Heart left ventricle (tissue), 16 donors: ENCODE measurements around the gene G3BP1. TPM values are rescaled to one million over a fixed set of nuclear protein-coding genes. Genes with fewer than 3 reads are reported as not detected.

Experiments used
- ATAC-seq, 4 donors: fragments of 200-7000 bp; cut with Tn5 transposase; one replicate each; pipeline ENCODE4 v1.9.1; 2020 to 2022; ENCODE audit warnings: moderate library complexity in 4 of 4, mild to moderate bottlenecking in 3 of 4, moderate number of reproducible peaks in 1 of 4
- DNase-seq, 5 donors: peaks; one replicate each; pipeline ENCODE4 v3.0.0-alpha.2; 2020
- H3K27ac ChIP-seq, 12 donors: fragments of 200-600 bp; sonication (generic) in 4 of 12; one replicate each; pipeline versions ENCODE4 v1.5.0 to v1.8.0; 2016 to 2022; ENCODE audit warnings: mild to moderate bottlenecking in 2 of 12
- H3K27me3 ChIP-seq, 9 donors: fragments of 200-600 bp; sonication (generic) in 2 of 9; one replicate each; pipeline versions ENCODE4 v1.5.1 to v1.8.0; 2016 to 2022; ENCODE audit warnings: mild to moderate bottlenecking in 3 of 9
- H3K36me3 ChIP-seq, 9 donors: fragments of 200-600 bp; sonication (generic) in 2 of 9; one replicate each; pipeline versions ENCODE4 v1.5.0 to v1.8.0; 2018 to 2022; ENCODE audit warnings: mild to moderate bottlenecking in 2 of 9
- H3K4me1 ChIP-seq, 12 donors: fragments of 200-600 bp; sonication (generic) in 4 of 12; one replicate each; pipeline versions ENCODE4 v1.5.0 to v1.8.0; 2016 to 2022; ENCODE audit warnings: mild to moderate bottlenecking in 3 of 12
- H3K4me3 ChIP-seq, 12 donors: fragments of 200-600 bp; sonication (generic) in 4 of 12; one replicate each; pipeline versions ENCODE4 v1.5.0 to v1.8.0; 2017 to 2022; ENCODE audit warnings: mild to moderate bottlenecking in 9 of 12, moderate library complexity in 4 of 12
- H3K9me3 ChIP-seq, 12 donors: fragments of 200-600 bp; sonication (generic) in 4 of 12; one replicate each; pipeline versions ENCODE4 v1.5.0 to v1.8.0; 2016 to 2022; ENCODE audit warnings: mild to moderate bottlenecking in 1 of 12
- CTCF ChIP-seq, 12 donors: fragments of 200-600 bp; sonication (generic) in 4 of 12; IDR thresholded peaks; one replicate each; pipeline versions ENCODE4 v1.5.0 to v1.8.0; 2018 to 2022; ENCODE audit warnings: antibody characterized with exemption in 12 of 12, mild to moderate bottlenecking in 5 of 12
- POLR2A ChIP-seq, 2 donors: fragments of 450-650 bp; IDR thresholded peaks; one replicate each; pipeline ENCODE4 v1.6.1; 2017; ENCODE audit warnings: antibody characterized with exemption in 2 of 2, mild to moderate bottlenecking in 2 of 2, moderate library complexity in 2 of 2
- WGBS, 4 donors: extraction: QIAGEN DNeasy Blood & Tissue Kit in 2 of 4; methylation state at CpG; one replicate each; pipeline versions ENCODE4 v1.1.5 to v1.1.7; 2013 to 2018; 5-methylcytosine and 5-hydroxymethylcytosine counted together
- intact Hi-C, 10 donors: fragments of 100-400 bp; cut with DNase I; formaldehyde crosslinking; loops; one replicate each; pipeline versions ENCODE4 v1.11.1 to v1.14.2; 2022
- polyA plus RNA-seq, 2 donors: library from polyadenylated mRNA; stranded (reverse); fragments of 200-250 nt; gene quantifications; one replicate each; pipeline ENCODE4 v1.2.3, GENCODE V29; 2013
- total RNA-seq, 9 donors: library from RNA; depleted of rRNA in 2 of 9; stranded (reverse); fragments of >200 nt in 2 of 9; fragmentation: NEBNext Ultra II Directional in 3 of 9; extraction: Animal tissue kit (Norgen Biotek cat#: 25700) in 3 of 9; gene quantifications; one replicate each; pipeline versions ENCODE4 v1.1.0 to v1.2.4, GENCODE V29; 2016 to 2023
- donor health status: ischemic (EF 13 %, LVEDD 7.1; RV severe dilation, severe dysfunction).
- donor health status: healthy with polysubstance abuse.
- donor health status: DM: no; HTN: yes; CAD: no.
- donor health status: DM: no; HTN: no; CAD: no.
- donor health status: ischemic (EF 25% LVEDD 6.9; RV normal size, moderate dysfunction).
- donor health status: ischemic (EF 25% LVEDD 5.7; RV mildly dilated, moderate dysfunction).
- donor health status: healthy.
- donor health status: DM: yes; HTN: yes; CAD: no.
- donor health status: ischemic (EF 35%, LVEDD 5.7; RV mildly dilated, moderate dysfunction).
- donor health status: nonischemic (EF 11% LVEDD 7.7; RV severe dilation, severe dysfunction).
- donor health status: DM: yes; HTN: yes; CAD: no.
- donor health status: PGD.
- donor health status: ischemic (EF 29% LVEDD 5.4; RV normal size, mild dysfunction).
- donor health status: nonischemic (EF 23%, LVEDD 6.1; RV moderate dilation, normal function).

The G3BP1 gene
- total and polyA plus RNA-seq, 11 donors, result 12.7 to 133 (median 96.4) TPM

GRCh38 chr5:151793358-151793757 is 21.6 kb downstream of the G3BP1 start:
- 94 to 97% (median 95%) methylated on average over 3 of the region's 3 CpGs for WGBS, 4 donors
- peaks cover 0 to 99% (median 97%) of the 10 kb centered on the region in 9 donors for H3K36me3 ChIP-seq
- no peak overlapping the region for H3K27ac ChIP-seq
- intact Hi-C loops, result no loop called here
- no peaks in the 10 kb centered on the region for H3K9me3 ChIP-seq
- ATAC-seq, result no peak
- no peaks in the 10 kb centered on the region for H3K27me3 ChIP-seq
- H3K4me1 ChIP-seq, result peaks cover 0 to 6% (median 0%) of the 10 kb centered on the region in 12 donors
- no peak overlapping the region for H3K4me3 ChIP-seq
- DNase-seq, result no peak
- TF ChIP-seq POLR2A (IDR thresholded peaks at IDR 0.05) (no peak), CTCF (IDR thresholded peaks at IDR 0.05) (no peak)

- no peak for DNase-seq
- WGBS, 4 donors, result 84 to 97% (median 95%) methylated on average over 1 of the region's 1 CpG
- no peaks in the 10 kb centered on the region for H3K9me3 ChIP-seq
- no peak for ATAC-seq
- H3K27me3 ChIP-seq, result no peaks in the 10 kb centered on the region
- H3K27ac ChIP-seq, result no peak overlapping the region
- peaks cover 0 to 15% (median 0%) of the 10 kb centered on the region in 12 donors for H3K4me1 ChIP-seq
- intact Hi-C loops, result no loop called here
- peaks cover 0 to 100% (median 98%) of the 10 kb centered on the region in 9 donors for H3K36me3 ChIP-seq
- TF ChIP-seq CTCF (IDR thresholded peaks at IDR 0.05), result no peak
- TF ChIP-seq POLR2A (IDR thresholded peaks at IDR 0.05), result no peak
- no peak overlapping the region for H3K4me3 ChIP-seq
Measured at GRCh38 chr5:151795426-151795825, 23.7 kb downstream of the G3BP1 start.

GRCh38 chr5:151798674-151799073 is 26.9 kb downstream of the G3BP1 start:
- H3K36me3 ChIP-seq, result peaks cover 0 to 100% (median 98%) of the 10 kb centered on the region in 9 donors
- H3K27me3 ChIP-seq, result no peaks in the 10 kb centered on the region
- DNase-seq (no peak), ATAC-seq (no peak)
- H3K27ac ChIP-seq, result no peak overlapping the region
- H3K9me3 ChIP-seq, result no peaks in the 10 kb centered on the region
- no peak overlapping the region for H3K4me3 ChIP-seq
- intact Hi-C loops, result no loop called here
- H3K4me1 ChIP-seq, result peaks cover 0 to 26% (median 0%) of the 10 kb centered on the region in 12 donors
- TF ChIP-seq POLR2A (IDR thresholded peaks at IDR 0.05) (no peak), CTCF (IDR thresholded peaks at IDR 0.05) (no peak)
- 94 to 99% (median 94%) methylated on average over 3 of the region's 3 CpGs for WGBS, 4 donors

- TF ChIP-seq CTCF (IDR thresholded peaks at IDR 0.05) (no peak), POLR2A (IDR thresholded peaks at IDR 0.05) (no peak)
- Histone ChIP-seq H3K27me3 (no peaks in the 10 kb centered on the region), H3K9me3 (no peaks in the 10 kb centered on the region), H3K36me3 (peaks cover 0 to 100% (median 98%) of the 10 kb centered on the region in 9 donors), H3K4me3 (no peak overlapping the region), H3K27ac (no peak overlapping the region), H3K4me1 (peaks cover 0 to 26% (median 0%) of the 10 kb centered on the region in 12 donors)
- DNase-seq (no peak), ATAC-seq (no peak)
- intact Hi-C loops, result no loop called here
- WGBS, 4 donors, result 89 to 94% (median 91%) methylated on average over 3 of the region's 3 CpGs
Measured at GRCh38 chr5:151799407-151799806, 27.7 kb downstream of the G3BP1 start.
